SH-SY5Y (cell line): ENCODE results near the gene LMLN.

Experiments
- GATA2 ChIP-seq: IDR thresholded peaks from 2 replicates; pipeline ENCODE4 v1.6.1; 2011; ENCODE audit warnings: mild to moderate bottlenecking, low read depth, low read length
- GATA3 ChIP-seq: IDR thresholded peaks from 2 replicates; pipeline ENCODE4 v1.6.1; 2011; ENCODE audit warnings: low read depth, mild to moderate bottlenecking, low read length, moderate library complexity

DNA sequence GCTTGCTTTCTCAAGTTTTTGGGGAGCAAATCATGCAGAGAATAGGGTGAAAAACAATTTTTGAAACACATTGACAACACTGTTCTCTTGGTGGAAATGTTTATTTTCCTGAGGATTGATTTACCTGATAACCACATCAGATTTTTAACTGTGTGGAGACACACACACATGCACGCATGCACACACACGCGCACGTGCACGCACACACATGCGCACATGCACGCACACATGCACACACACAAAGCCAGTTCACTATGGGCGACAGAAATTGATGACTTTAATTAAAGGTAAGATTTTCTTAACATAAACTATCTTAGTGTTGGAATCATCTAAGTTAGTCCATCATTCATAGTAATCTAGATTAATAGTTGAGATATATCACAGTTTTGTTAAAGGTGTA, 15.3 kb downstream of the LMLN start:
- no peak for TF ChIP-seq GATA2
- TF ChIP-seq GATA3, result no peak
